C4-2B (cell line): ENCODE measurements around the gene RANBP17.

Source experiments
- CTCF ChIP-seq: fragments of 450-650 bp; conservative IDR thresholded peaks from 2 replicates; pipeline ENCODE4 v1.5.1; 2017; ENCODE audit warnings: mild to moderate bottlenecking
- ZFX ChIP-seq: fragments of 450-650 bp; IDR thresholded peaks from 2 replicates; pipeline ENCODE4 v1.6.1; 2017

DNA sequence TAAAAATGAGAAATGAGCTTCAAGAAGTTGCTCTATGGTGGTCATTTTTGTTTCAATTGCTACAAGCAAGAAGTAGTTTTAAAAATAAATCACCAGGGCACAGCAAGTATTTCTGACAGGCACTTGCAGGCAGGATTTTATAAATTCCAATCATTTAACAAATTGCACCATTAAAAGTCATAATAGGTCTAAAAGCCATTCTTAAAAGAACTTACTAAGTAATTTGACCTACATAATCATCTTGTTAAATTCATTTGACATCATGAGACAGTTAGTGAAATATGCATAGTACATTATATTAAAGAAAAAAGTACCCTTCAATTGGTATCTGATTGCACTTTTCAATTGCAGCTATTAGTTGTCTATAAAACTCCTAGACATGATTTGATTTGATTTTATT lies 478.2 kb downstream of the RANBP17 start:
- TF ChIP-seq CTCF (no peak), ZFX (no peak)
